ENCODE results near the gene EDEM1. TPM values are rescaled to one million over a fixed set of nuclear protein-coding genes. Genes with fewer than 3 reads are reported as not detected.

The EDEM1 gene
- total RNA-seq, 1 experiment from 2014 or later, result 21.6 TPM

- in situ Hi-C loops (cut with HindIII; ENCODE audit: low pct_unique_long_range_greater_than_20kb, low sequenced_read_pairs), result no loop called here
- no peak for DNase-seq (ENCODE audit: low read depth, low spot score)
Observed at GRCh38 chr3:5192571-5193365, 5.3 kb downstream of the EDEM1 start.

GRCh38 chr3:5194341-5194740, 6.8 kb downstream of the EDEM1 start:
- no peak for DNase-seq (ENCODE audit: low read depth, low spot score)
- in situ Hi-C loops (cut with HindIII; ENCODE audit: low pct_unique_long_range_greater_than_20kb, low sequenced_read_pairs), result no loop called here

- in situ Hi-C loops (cut with HindIII; ENCODE audit: low pct_unique_long_range_greater_than_20kb, low sequenced_read_pairs), result no loop called here
- peak; percentile 87 for DNase-seq (ENCODE audit: low read depth, low spot score)
Observed at GRCh38 chr3:5194801-5195509, 7.4 kb downstream of the EDEM1 start.

GRCh38 chr3:5195605-5196004, 8.1 kb downstream of the EDEM1 start:
- in situ Hi-C loops (cut with HindIII; ENCODE audit: low pct_unique_long_range_greater_than_20kb, low sequenced_read_pairs), result no loop called here
- DNase-seq (ENCODE audit: low read depth, low spot score), result no peak

- in situ Hi-C loops (cut with HindIII; ENCODE audit: low pct_unique_long_range_greater_than_20kb, low sequenced_read_pairs), result no loop called here
- DNase-seq (ENCODE audit: low read depth, low spot score), result no peak
Observed at GRCh38 chr3:5197022-5197421, 9.5 kb downstream of the EDEM1 start.

GRCh38 chr3:5197470-5198312, 10.2 kb downstream of the EDEM1 start:
- in situ Hi-C loops (cut with HindIII; ENCODE audit: low pct_unique_long_range_greater_than_20kb, low sequenced_read_pairs), result no loop called here
- DNase-seq (ENCODE audit: low read depth, low spot score), result no peak

GRCh38 chr3:5198313-5198677, 10.8 kb downstream of the EDEM1 start:
- DNase-seq (ENCODE audit: low read depth, low spot score), result no peak
- in situ Hi-C loops (cut with HindIII; ENCODE audit: low pct_unique_long_range_greater_than_20kb, low sequenced_read_pairs), result no loop called here

- in situ Hi-C loops (cut with HindIII; ENCODE audit: low pct_unique_long_range_greater_than_20kb, low sequenced_read_pairs), result no loop called here
- no peak for DNase-seq (ENCODE audit: low read depth, low spot score)
Observed at GRCh38 chr3:5198986-5199731, 11.7 kb downstream of the EDEM1 start.

GRCh38 chr3:5201536-5201935, 14.0 kb downstream of the EDEM1 start:
- in situ Hi-C loops (cut with HindIII; ENCODE audit: low pct_unique_long_range_greater_than_20kb, low sequenced_read_pairs), result no loop called here
- DNase-seq (ENCODE audit: low read depth, low spot score), result no peak

GRCh38 chr3:5202222-5202621, 14.7 kb downstream of the EDEM1 start:
- in situ Hi-C loops (cut with HindIII; ENCODE audit: low pct_unique_long_range_greater_than_20kb, low sequenced_read_pairs), result no loop called here
- DNase-seq (ENCODE audit: low read depth, low spot score), result no peak

GRCh38 chr3:5205165-5205941, 17.8 kb downstream of the EDEM1 start:
- DNase-seq (ENCODE audit: low read depth, low spot score), result no peak
- in situ Hi-C loops (cut with HindIII; ENCODE audit: low pct_unique_long_range_greater_than_20kb, low sequenced_read_pairs), result no loop called here

GRCh38 chr3:5210926-5211325, 23.4 kb downstream of the EDEM1 start:
- no peak for DNase-seq (ENCODE audit: low read depth, low spot score)
- in situ Hi-C loops (cut with HindIII; ENCODE audit: low pct_unique_long_range_greater_than_20kb, low sequenced_read_pairs), result no loop called here

GRCh38 chr3:5212628-5213573, 25.4 kb downstream of the EDEM1 start:
- DNase-seq (ENCODE audit: low read depth, low spot score), result no peak
- in situ Hi-C loops (cut with HindIII; ENCODE audit: low pct_unique_long_range_greater_than_20kb, low sequenced_read_pairs), result no loop called here

GRCh38 chr3:5213574-5213966, 26.1 kb downstream of the EDEM1 start:
- no peak for DNase-seq (ENCODE audit: low read depth, low spot score)
- in situ Hi-C loops (cut with HindIII; ENCODE audit: low pct_unique_long_range_greater_than_20kb, low sequenced_read_pairs), result no loop called here

- no peak for DNase-seq (ENCODE audit: low read depth, low spot score)
- in situ Hi-C loops (cut with HindIII; ENCODE audit: low pct_unique_long_range_greater_than_20kb, low sequenced_read_pairs), result no loop called here
Observed at GRCh38 chr3:5214352-5214751, 26.8 kb downstream of the EDEM1 start.

Measured in SK-MEL-5 (cell line).